ENCODE results near the gene PGM3. TPM values are rescaled to one million over a fixed set of nuclear protein-coding genes. Genes with fewer than 3 reads are reported as not detected.

The PGM3 gene
- total RNA-seq, 1 experiment from 2014 or later = 28.0 TPM

DNA sequence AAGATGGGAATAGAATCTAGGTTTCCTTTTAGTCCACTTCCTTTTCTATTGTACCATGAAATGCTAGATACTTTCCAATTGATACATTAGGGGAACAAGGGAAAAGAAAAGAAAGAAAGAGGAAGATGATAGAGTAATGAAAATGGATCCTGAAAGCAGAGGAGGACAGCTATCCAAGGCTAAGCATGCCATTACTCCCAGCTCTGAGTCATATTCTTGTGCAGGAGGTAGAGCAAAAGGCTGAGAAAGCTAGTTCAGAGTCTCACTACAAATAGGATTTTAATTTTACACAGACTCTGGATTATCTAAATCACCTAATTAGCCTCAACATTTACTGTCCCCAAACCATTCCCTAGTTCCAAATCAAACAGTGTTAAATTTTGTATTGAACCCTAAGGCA, 23.7 kb upstream of the PGM3 start:
- Histone ChIP-seq H3K4me1 (ENCODE audit: low read length) (peaks cover 3% of the 10 kb centered on the region; the same call in 1 of the 2 replicates), H3K36me3 (ENCODE audit: insufficient read depth, low read length) (no peaks in the 10 kb centered on the region), H2AFZ (ENCODE audit: low read length) (no peak overlapping the region), H3K4me3 (ENCODE audit: low read length) (no peak overlapping the region), H3K9ac (ENCODE audit: low read length) (no peak overlapping the region), H3K4me2 (ENCODE audit: low read depth, low read length, poor library complexity, severe bottlenecking) (no peak overlapping the region), H3K9me3 (ENCODE audit: low read length) (no peaks in the 10 kb centered on the region), H3K9me2 (replicated peaks; ENCODE audit: insufficient read depth, low read length) (no peaks in the 10 kb centered on the region), H3K27me3 (ENCODE audit: low read length) (no peaks in the 10 kb centered on the region), H4K20me1 (ENCODE audit: insufficient read depth, low read depth, low read length) (no peaks in the 10 kb centered on the region), H3K79me2 (ENCODE audit: low read length) (no peaks in the 10 kb centered on the region), H3K27ac (ENCODE audit: low read length) (no peak overlapping the region)
- DNase-seq = no peak

DNA sequence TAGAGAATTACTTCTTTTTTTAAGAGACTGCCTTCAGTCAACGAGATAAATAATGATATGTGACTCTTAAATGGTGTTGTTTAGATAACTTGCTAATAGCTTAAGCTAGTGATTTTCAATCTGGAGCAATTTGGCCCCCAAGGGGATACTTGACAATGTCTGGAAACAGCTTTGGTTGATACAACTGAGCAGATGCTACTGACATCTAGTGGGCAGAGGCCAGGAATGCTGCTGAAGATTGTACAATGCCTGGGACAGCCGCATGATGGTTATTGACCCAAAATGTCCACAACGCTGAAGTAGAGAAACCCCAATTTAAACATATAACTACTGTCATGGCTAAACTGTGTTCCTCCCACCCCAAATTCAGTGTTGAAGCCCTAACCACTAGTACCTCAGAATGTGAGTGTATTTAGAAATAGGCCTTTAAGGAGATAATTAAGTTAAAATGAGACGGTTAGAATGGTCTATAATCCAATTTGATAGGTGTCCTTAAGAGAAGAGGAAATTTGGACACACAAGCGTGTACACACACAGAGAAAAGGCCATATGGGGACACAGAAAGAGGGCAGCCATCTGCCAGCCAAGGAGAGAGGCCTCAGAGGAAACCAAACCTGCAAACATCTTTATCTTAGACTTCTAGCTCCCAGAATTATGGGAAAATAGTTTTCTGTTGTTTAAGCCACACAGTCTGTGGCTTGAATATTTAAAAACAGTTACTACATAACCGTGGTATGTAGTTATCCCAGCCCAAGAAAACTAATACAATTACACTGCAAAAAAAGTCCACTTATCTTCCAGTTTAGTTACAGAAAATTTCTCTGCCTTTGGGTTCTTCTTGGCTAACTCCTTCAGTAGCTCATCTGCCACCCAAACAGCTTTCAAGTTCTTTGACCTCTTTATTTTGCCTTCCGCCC, 22.3 kb upstream of the PGM3 start:
- DNase-seq = peak; percentile 89
- no peaks in the 10 kb centered on the region for H3K79me2 ChIP-seq (ENCODE audit: low read length)
- H2AFZ ChIP-seq (ENCODE audit: low read length) = peak overlapping the region; percentile 95
- no peak overlapping the region for H3K9ac ChIP-seq (ENCODE audit: low read length)
- no peak overlapping the region for H3K4me3 ChIP-seq (ENCODE audit: low read length)
- no peaks in the 10 kb centered on the region for H3K9me2 ChIP-seq (replicated peaks; ENCODE audit: insufficient read depth, low read length)
- H4K20me1 ChIP-seq (ENCODE audit: insufficient read depth, low read depth, low read length) = no peaks in the 10 kb centered on the region
- H3K36me3 ChIP-seq (ENCODE audit: insufficient read depth, low read length) = no peaks in the 10 kb centered on the region
- no peak overlapping the region for H3K27ac ChIP-seq (ENCODE audit: low read length)
- no peak overlapping the region for H3K4me2 ChIP-seq (ENCODE audit: low read depth, low read length, poor library complexity, severe bottlenecking)
- peaks cover 3% of the 10 kb centered on the region; the same call in 1 of the 2 replicates for H3K4me1 ChIP-seq (ENCODE audit: low read length)
- H3K27me3 ChIP-seq (ENCODE audit: low read length) = no peaks in the 10 kb centered on the region
- no peaks in the 10 kb centered on the region for H3K9me3 ChIP-seq (ENCODE audit: low read length)

DNA sequence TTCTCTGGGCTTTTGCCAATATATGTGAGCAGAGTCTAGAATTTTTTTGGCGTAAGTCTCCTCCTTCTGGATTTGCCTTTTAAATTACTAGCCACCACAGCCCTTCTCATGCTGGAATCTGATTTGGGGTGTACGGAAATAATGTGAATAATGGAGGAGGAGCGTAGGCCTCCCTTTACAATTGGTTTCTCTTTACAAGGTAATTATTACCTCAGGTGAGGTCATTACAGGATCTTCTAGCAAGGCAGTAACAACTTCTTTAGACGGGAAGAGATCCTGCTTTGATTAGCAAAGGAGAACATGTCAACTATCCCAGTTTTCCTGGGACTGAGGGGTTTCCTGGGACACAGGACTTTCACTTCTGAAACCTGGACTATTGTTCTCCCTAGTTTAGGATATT, 9.0 kb upstream of the PGM3 start:
- H3K9me3 ChIP-seq (ENCODE audit: low read length) = no peaks in the 10 kb centered on the region
- H3K4me3 ChIP-seq (ENCODE audit: low read length) = no peak overlapping the region
- no peaks in the 10 kb centered on the region for H3K79me2 ChIP-seq (ENCODE audit: low read length)
- H3K9ac ChIP-seq (ENCODE audit: low read length) = no peak overlapping the region
- no peaks in the 10 kb centered on the region for H3K9me2 ChIP-seq (replicated peaks; ENCODE audit: insufficient read depth, low read length)
- H4K20me1 ChIP-seq (ENCODE audit: insufficient read depth, low read depth, low read length) = no peaks in the 10 kb centered on the region
- no peak overlapping the region for H3K27ac ChIP-seq (ENCODE audit: low read length)
- no peak overlapping the region for H3K4me2 ChIP-seq (ENCODE audit: low read depth, low read length, poor library complexity, severe bottlenecking)
- no peaks in the 10 kb centered on the region for H3K4me1 ChIP-seq (ENCODE audit: low read length)
- no peak for DNase-seq
- no peaks in the 10 kb centered on the region for H3K27me3 ChIP-seq (ENCODE audit: low read length)
- no peak overlapping the region for H2AFZ ChIP-seq (ENCODE audit: low read length)
- no peaks in the 10 kb centered on the region for H3K36me3 ChIP-seq (ENCODE audit: insufficient read depth, low read length)

DNA sequence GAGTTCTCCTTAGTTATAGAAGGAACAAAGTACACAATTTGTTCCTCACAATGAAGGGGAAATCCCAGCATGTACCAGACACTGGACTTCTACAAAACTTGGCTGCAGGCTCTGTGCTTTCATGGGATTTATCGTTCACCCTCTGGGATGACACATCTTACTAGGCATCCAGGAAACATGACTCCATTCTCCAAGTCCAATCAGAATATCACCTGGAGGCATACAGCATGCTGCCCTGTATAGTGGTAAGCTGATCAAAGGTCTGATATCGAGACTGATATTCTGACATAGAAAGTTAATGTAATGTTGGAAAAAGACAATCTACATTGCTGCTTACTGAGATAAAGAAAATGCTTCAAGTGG, 6.8 kb upstream of the PGM3 start:
- no peaks in the 10 kb centered on the region for H3K9me2 ChIP-seq (replicated peaks; ENCODE audit: insufficient read depth, low read length)
- no peaks in the 10 kb centered on the region for H3K9me3 ChIP-seq (ENCODE audit: low read length)
- no peaks in the 10 kb centered on the region; the same call in 1 of the 2 replicates for H3K36me3 ChIP-seq (ENCODE audit: insufficient read depth, low read length)
- no peak overlapping the region for H3K27ac ChIP-seq (ENCODE audit: low read length)
- no peaks in the 10 kb centered on the region for H4K20me1 ChIP-seq (ENCODE audit: insufficient read depth, low read depth, low read length)
- H3K4me2 ChIP-seq (ENCODE audit: low read depth, low read length, poor library complexity, severe bottlenecking) = no peak overlapping the region
- no peaks in the 10 kb centered on the region for H3K4me1 ChIP-seq (ENCODE audit: low read length)
- H2AFZ ChIP-seq (ENCODE audit: low read length) = no peak overlapping the region
- DNase-seq = no peak
- no peak overlapping the region for H3K9ac ChIP-seq (ENCODE audit: low read length)
- no peak overlapping the region for H3K4me3 ChIP-seq (ENCODE audit: low read length)
- no peaks in the 10 kb centered on the region for H3K27me3 ChIP-seq (ENCODE audit: low read length)
- H3K79me2 ChIP-seq (ENCODE audit: low read length) = no peaks in the 10 kb centered on the region

DNA sequence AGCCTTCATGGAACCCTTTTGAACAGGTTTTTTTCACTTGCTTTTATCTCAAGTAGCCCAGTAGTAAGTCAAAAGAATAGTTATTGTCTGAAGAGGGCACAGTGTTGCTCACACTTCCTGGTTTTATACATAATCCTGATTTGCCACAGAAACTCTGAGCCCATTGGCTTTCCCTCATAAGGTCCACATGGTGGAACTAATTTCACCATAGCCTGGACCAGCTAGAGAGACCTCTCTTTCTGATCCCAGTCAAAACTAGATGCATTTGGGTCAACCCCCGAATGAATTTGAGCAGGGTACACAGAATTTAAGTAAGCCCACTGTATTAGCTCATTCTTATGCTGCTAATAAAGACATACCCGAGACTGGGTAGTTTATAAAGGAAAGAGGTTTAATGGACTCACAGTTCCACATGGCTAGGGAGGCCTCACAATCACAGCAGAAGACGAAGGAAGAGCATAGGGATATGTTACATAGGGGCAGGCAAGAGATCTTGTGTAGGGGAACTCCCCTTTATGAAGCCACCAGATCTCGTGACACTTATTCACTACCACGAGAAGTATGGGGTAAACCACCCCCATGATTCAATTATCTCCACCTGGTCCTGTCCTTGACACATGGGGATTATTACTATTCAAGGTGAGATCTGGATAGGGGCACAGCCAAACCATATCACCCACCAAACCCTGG, 6.3 kb upstream of the PGM3 start:
- Histone ChIP-seq H3K27ac (ENCODE audit: low read length) (no peak overlapping the region), H3K9me2 (replicated peaks; ENCODE audit: insufficient read depth, low read length) (no peaks in the 10 kb centered on the region), H3K36me3 (ENCODE audit: insufficient read depth, low read length) (no peaks in the 10 kb centered on the region; the same call in 1 of the 2 replicates), H2AFZ (ENCODE audit: low read length) (no peak overlapping the region), H3K4me2 (ENCODE audit: low read depth, low read length, poor library complexity, severe bottlenecking) (no peak overlapping the region), H3K27me3 (ENCODE audit: low read length) (no peaks in the 10 kb centered on the region), H4K20me1 (ENCODE audit: insufficient read depth, low read depth, low read length) (no peaks in the 10 kb centered on the region), H3K4me3 (ENCODE audit: low read length) (no peak overlapping the region), H3K4me1 (ENCODE audit: low read length) (peaks cover under 1% of the 10 kb centered on the region), H3K79me2 (ENCODE audit: low read length) (no peaks in the 10 kb centered on the region), H3K9me3 (ENCODE audit: low read length) (no peaks in the 10 kb centered on the region), H3K9ac (ENCODE audit: low read length) (no peak overlapping the region)
- no peak for DNase-seq

DNA sequence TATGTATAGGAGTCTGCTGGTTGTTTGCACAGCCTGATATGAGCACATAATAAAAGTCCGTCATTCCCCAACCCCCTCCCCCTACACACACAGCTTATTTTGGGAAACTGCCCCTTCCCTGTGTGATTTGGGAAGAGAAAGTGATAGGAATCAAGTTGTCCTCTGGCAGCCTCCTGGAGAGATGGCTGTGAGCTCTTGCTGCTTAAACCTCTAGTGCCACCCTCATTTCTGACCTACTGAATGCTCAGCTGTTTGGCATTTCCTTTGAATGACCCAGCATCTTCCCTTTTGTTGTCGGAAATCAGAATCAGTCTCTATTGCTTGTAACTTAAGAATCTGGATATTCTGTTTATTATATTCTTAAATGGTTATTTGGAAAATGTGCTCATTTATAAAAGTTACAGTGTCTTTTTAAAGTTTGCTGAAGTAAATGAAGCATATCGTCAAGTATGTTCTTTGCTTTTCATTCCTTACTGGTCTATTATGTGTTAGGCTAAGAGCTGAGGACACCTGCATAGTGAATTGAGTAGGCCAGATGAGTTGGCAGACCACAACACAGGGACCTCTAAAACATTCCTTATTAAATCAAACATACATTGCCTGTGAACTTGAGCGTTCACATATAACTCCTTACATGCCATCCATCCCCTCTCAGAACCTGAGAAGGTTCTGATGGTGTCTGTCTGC, 5.6 kb upstream of the PGM3 start:
- no peak overlapping the region for H2AFZ ChIP-seq (ENCODE audit: low read length)
- H4K20me1 ChIP-seq (ENCODE audit: insufficient read depth, low read depth, low read length) = no peaks in the 10 kb centered on the region
- no peak overlapping the region for H3K9ac ChIP-seq (ENCODE audit: low read length)
- no peak for DNase-seq
- H3K4me1 ChIP-seq (ENCODE audit: low read length) = peaks cover 8% of the 10 kb centered on the region
- H3K27me3 ChIP-seq (ENCODE audit: low read length) = no peaks in the 10 kb centered on the region
- no peak overlapping the region for H3K27ac ChIP-seq (ENCODE audit: low read length)
- H3K36me3 ChIP-seq (ENCODE audit: insufficient read depth, low read length) = no peaks in the 10 kb centered on the region; the same call in 1 of the 2 replicates
- no peak overlapping the region for H3K4me3 ChIP-seq (ENCODE audit: low read length)
- no peaks in the 10 kb centered on the region for H3K79me2 ChIP-seq (ENCODE audit: low read length)
- no peak overlapping the region for H3K4me2 ChIP-seq (ENCODE audit: low read depth, low read length, poor library complexity, severe bottlenecking)
- H3K9me2 ChIP-seq (replicated peaks; ENCODE audit: insufficient read depth, low read length) = no peaks in the 10 kb centered on the region
- no peaks in the 10 kb centered on the region for H3K9me3 ChIP-seq (ENCODE audit: low read length)

DNA sequence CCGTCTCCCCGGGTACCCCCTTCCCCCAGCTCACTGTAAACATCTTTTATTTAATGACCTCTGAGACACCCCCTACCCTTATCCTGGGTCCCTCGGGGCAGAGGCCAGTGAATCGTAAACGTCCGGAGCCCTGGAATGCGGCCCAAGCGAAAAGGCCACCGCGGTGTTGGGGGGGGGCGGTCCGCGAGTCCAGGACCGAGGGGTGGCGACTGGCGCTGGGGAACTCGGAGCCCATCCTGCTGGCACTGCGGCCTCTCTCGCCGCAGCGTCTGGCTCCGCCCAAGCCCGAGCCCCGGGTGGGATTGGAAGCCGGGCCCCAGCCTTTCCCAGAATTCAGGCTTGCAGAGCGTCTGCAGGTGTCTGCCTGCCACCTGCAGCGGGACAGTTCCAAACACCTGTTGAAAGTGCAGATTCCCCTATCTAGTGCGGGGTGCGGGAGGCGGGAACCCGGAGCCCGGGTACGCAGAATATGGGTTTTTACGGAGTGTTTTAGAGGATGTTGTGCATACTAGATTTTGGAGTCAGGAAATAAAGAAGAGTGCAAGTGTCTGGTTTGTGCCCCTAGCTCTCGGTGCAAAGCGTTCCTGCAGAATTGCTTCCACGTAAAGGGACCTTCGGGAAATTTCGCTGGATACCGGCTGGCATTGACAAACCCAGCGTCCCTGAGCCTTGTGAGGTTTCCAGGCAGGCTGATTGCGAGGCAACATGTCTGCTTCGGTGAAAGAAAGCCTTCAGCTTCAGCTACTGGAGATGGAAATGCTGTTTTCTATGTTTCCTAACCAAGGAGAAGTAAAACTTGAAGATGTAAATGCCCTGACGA, 892 bp upstream of the PGM3 start:
- H3K79me2 ChIP-seq (ENCODE audit: low read length) = peaks cover 38% of the 10 kb centered on the region
- H3K36me3 ChIP-seq (ENCODE audit: insufficient read depth, low read length) = peaks cover 11% of the 10 kb centered on the region
- peak overlapping the region; percentile 82 for H3K4me3 ChIP-seq (ENCODE audit: low read length)
- H3K4me1 ChIP-seq (ENCODE audit: low read length) = peaks cover 20% of the 10 kb centered on the region
- no peak for DNase-seq
- no peaks in the 10 kb centered on the region for H4K20me1 ChIP-seq (ENCODE audit: insufficient read depth, low read depth, low read length)
- no peaks in the 10 kb centered on the region for H3K9me3 ChIP-seq (ENCODE audit: low read length)
- H3K9me2 ChIP-seq (replicated peaks; ENCODE audit: insufficient read depth, low read length) = no peaks in the 10 kb centered on the region
- no peak overlapping the region for H3K27ac ChIP-seq (ENCODE audit: low read length)
- no peaks in the 10 kb centered on the region for H3K27me3 ChIP-seq (ENCODE audit: low read length)
- H3K9ac ChIP-seq (ENCODE audit: low read length) = peak overlapping the region; percentile 77
- H3K4me2 ChIP-seq (ENCODE audit: low read depth, low read length, poor library complexity, severe bottlenecking) = peak overlapping the region; percentile 69
- H2AFZ ChIP-seq (ENCODE audit: low read length) = peak overlapping the region; percentile 96
